Measurements from ENCODE around the gene GTF3C1. TPM values are rescaled to one million over a fixed set of nuclear protein-coding genes. Genes with fewer than 3 reads are reported as not detected.

The GTF3C1 gene
- total RNA-seq, 4 donors from 2014 or later, result 38.5 to 57.2 (median 41.0) TPM

DNA sequence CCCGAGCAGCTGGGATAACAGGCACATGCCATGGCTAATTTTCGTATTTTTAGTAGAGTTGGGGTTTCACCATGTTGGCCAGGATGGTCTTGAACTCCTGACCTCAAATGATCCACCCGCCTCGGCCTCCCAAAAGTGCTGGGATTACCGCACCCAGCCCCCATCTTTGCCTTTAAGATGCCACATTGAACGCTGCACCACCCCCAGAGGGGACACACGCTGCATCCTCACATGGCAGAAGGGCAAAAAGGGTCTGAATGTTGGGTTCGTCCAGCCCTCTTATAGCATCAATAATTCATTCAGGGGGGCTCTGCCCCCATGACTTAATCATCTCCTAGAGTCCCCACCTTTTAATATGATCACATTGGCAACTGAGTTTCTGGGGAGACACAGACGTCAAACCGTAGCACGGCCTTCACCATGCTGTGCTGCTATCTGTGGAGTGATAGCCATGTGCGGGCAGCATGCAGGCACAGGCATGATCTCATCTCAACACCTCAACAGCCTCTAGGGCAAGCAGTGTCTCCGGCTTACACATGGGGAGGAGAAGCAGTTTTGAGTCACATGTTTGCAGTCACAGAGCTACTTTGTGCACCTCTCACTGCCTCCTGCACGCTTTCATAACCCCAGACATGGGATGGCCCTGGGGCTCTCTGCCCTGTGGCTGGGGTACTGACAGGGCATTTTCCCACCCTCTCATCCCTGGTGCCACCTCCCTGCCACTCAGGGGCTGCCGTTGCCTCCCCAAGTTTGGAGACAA, 117.8 kb downstream of the GTF3C1 start:
- ATAC-seq (ENCODE audit: low FRiP score) (no peak), DNase-seq (ENCODE audit: low spot score) (no peak)
- TF ChIP-seq, protein P1, sequence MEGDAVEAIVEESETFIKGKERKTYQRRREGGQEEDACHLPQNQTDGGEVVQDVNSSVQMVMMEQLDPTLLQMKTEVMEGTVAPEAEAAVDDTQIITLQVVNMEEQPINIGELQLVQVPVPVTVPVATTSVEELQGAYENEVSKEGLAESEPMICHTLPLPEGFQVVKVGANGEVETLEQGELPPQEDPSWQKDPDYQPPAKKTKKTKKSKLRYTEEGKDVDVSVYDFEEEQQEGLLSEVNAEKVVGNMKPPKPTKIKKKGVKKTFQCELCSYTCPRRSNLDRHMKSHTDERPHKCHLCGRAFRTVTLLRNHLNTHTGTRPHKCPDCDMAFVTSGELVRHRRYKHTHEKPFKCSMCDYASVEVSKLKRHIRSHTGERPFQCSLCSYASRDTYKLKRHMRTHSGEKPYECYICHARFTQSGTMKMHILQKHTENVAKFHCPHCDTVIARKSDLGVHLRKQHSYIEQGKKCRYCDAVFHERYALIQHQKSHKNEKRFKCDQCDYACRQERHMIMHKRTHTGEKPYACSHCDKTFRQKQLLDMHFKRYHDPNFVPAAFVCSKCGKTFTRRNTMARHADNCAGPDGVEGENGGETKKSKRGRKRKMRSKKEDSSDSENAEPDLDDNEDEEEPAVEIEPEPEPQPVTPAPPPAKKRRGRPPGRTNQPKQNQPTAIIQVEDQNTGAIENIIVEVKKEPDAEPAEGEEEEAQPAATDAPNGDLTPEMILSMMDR (IDR thresholded peaks at IDR 0.05), result no peak

GRCh38 chr16:27430923-27431484, 118.7 kb downstream of the GTF3C1 start:
- DNase-seq (ENCODE audit: low spot score) (no peak), ATAC-seq (ENCODE audit: low FRiP score) (no peak)

DNA sequence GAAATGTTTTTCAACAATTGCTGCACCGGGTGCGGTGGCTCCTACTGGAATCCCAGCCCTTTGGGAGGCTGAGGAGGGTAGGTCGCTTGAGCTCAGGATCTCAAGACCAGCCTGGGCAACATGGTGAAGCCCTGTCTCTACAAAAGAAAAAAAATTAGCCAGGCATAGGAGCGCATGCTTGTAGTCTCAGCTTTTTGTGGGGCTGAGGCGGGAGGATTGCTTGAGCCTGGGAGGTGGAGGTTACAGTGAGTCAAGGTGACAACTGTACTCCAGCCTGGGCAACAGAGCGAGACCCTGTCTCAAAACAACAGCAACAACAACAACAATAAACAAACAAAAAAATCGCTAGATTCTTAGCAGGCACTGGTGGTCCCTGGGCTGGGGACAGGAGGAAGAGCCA, 119.2 kb downstream of the GTF3C1 start:
- TF ChIP-seq, protein P1 (IDR thresholded peaks at IDR 0.05), result no peak
- DNase-seq (ENCODE audit: low spot score), result no peak
- no peak for ATAC-seq (ENCODE audit: low FRiP score)

More at GRCh38 chr16:27430923-27431484, 118.7 kb downstream of the GTF3C1 start:
- TF ChIP-seq, protein P1 (IDR thresholded peaks at IDR 0.05), result no peak

GRCh38 chr16:27429981-27430441, 119.7 kb downstream of the GTF3C1 start:
- ATAC-seq (ENCODE audit: low FRiP score) (no peak), DNase-seq (ENCODE audit: low spot score) (no peak)
- TF ChIP-seq, protein P1 (IDR thresholded peaks at IDR 0.05), result no peak

GRCh38 chr16:27429330-27429871, 120.3 kb downstream of the GTF3C1 start:
- no peak for ATAC-seq (ENCODE audit: low FRiP score)
- DNase-seq (ENCODE audit: low spot score), result no peak
- TF ChIP-seq, protein P1 (IDR thresholded peaks at IDR 0.05), result no peak

- TF ChIP-seq, protein P1 (IDR thresholded peaks at IDR 0.05), result no peak
- no peak for ATAC-seq (ENCODE audit: low FRiP score)
- no peak for DNase-seq (ENCODE audit: low spot score)
Measured at GRCh38 chr16:27428026-27428785, 121.5 kb downstream of the GTF3C1 start.
